GM13977 (cell line): ENCODE results near the gene HES3.

ENCODE experiments used
- DNase-seq: peaks from one replicate; pipeline ENCODE4 v3.0.0; 2012; ENCODE audit warnings: low spot score
- CTCF ChIP-seq: IDR thresholded peaks from 2 replicates; pipeline ENCODE4 v1.5.1; 2012; ENCODE audit warnings: mild to moderate bottlenecking, control low read depth; ENCODE audit not compliant: insufficient read depth; ENCODE audit errors: extremely low read depth, missing control alignments
- in situ Hi-C: fragments of 300-500 bp; cut with MboI; formaldehyde crosslinking; loops from one replicate; pipeline ENCODE4 v1.12.0; 2022; ENCODE audit warnings: low sequenced_read_pairs, low pct_unique_long_range_greater_than_20kb, mixed read lengths, inconsistent platforms; ENCODE audit not compliant: unreplicated experiment

The HES3 gene

DNA sequence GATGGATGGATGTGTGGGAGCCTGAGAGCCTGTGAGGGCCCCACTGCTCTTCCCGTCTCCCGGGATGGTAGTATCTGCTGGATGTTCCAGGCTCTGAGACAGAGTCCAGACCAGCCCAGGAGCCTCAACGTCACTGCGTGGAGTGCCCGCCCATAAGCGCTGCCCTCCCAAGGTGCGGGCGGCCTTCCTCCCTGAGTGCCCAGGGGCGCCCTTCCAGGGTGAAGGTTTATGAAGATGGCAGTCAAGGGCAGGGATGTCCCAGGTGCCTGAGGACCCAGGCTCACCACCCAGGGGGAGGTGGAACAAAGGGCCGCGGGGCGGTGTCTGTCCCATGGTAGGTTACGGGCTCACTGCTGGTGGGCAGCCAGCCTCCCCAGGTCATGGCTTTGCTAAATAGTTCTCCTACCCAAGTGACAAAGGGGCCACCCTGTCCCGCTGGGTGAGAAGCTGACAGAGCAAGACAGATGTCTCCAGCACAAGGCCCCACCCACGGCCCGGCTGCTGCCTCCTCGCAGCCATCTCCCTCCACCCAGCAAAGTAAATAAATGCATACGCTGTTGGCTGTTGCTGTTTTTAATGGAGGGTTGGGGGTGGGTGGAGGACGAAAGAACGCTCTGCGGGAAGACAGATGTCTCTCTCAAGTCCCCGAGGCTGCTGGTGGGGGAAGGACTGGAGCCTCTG lies 25.9 kb downstream of the HES3 start:
- DNase-seq, result no peak
- in situ Hi-C loops, result no loop called here
- TF ChIP-seq CTCF, result no peak

GRCh38 chr1:6270401-6270800 lies 26.4 kb downstream of the HES3 start:
- in situ Hi-C loops, result no loop called here
- no peak for TF ChIP-seq CTCF
- DNase-seq, result no peak

DNA sequence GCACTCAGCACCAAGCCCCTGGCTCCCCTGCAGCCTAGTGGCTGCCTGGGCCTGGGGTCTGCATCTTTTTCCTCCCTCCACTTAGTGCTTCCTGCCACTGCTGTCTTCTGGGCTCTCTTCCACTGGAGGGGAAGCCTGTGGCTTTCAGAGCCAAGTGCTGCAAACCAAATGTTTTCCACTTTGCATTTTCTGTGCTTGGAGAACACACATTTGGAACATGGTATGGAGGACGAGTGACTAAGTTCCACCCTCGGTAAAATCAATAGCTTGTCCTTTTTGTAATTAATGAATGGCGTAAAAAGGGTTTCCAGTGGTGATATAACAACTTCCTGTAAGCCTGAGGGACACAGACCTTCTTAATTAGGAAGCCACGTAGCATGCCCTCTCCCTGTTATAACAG lies 27.0 kb downstream of the HES3 start:
- in situ Hi-C loops, result no loop called here
- no peak for DNase-seq
- no peak for TF ChIP-seq CTCF

DNA sequence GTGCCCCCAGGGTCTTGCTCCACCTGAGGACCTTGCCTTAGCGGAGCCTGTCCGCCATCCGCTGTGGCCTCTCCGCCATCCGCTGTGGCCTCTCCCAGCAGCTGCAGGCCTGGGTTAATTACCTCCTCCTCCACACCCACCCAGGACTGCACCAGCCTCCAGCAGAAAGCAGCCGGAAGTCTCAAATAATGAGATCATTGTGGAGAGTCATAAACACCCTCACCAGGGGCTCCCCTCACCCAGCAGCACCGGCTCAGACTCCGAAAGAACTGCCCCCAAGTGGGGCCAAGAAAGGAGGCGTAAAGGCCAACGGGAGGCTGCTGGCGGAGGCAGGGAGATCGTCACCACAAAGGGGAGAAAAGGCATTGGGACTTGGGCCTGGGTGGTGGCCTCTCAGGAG lies 27.6 kb downstream of the HES3 start:
- DNase-seq, result no peak
- TF ChIP-seq CTCF, result no peak
- in situ Hi-C loops, result no loop called here

DNA sequence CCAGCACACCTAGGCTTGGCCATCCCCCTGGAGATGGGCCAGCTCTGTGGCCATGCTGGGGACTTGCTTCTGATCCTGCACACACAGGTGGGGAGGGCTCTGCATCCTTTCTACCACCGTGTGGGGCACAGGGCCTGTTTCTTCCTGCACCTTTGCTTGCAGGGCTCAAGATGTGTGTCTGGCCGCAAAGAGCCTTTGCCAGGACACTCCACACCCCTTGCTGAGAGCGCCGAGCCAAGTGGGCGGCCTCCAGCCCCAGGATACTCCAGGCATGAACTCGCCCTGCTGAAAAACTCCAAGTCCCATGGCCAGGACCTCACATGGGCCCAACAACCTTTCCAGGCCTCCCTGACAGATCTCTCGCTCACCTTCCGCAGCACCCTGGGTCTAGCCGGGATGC lies 28.5 kb downstream of the HES3 start:
- no peak for TF ChIP-seq CTCF
- DNase-seq, result no peak
- in situ Hi-C loops, result no loop called here

DNA sequence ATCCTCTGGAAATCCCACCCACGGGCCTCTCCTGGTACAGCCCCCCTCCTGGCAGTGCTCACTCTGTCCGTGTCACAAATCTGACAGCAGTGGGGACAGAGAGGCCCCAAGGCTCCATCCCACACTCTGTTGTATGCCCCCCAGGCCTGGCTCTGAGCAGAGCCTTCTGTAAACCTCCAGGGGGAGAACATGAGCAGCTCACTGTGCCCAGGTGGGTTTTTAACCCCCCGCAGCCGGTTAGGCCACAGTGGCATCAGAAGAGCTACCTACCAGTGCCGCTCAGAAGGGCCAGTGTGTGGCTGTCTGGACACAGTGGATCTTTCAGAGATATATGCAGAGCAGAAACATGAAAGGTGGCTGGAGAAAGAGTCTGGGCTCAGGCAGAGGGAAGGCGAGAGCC lies 28.9 kb downstream of the HES3 start:
- no peak for TF ChIP-seq CTCF
- in situ Hi-C loops, result no loop called here
- DNase-seq, result no peak

DNA sequence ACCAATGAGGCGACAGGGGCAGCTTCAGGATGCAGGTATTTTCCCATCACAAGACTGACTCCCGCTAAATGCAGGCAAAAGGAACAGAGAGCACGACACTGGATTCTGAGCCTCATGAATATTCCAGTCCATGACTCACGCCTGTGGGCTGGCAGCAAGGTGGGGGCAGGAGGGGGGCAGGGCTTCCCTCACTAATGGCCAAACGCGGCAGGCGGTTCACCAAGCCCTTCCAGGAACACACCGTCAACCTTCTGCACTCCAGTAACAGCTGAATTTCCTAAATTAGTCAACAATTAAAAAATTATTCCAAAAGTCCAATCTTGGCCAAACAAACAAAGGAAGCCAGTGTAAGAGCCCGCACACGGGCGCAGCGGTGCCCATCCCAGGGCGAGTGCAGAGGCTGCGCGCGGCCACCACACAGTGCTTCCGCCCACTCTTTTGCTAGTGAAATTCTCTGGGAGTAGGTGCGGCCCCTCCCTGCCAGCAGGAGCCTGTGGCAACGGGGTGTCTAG lies 29.5 kb downstream of the HES3 start:
- TF ChIP-seq CTCF, result no peak
- in situ Hi-C loops, result no loop called here
- DNase-seq, result no peak
